GM13977 (cell line): Measurements from ENCODE around the gene RARB.

ENCODE experiments used
- DNase-seq: peaks from one replicate; pipeline ENCODE4 v3.0.0; 2012; ENCODE audit warnings: low spot score
- CTCF ChIP-seq: IDR thresholded peaks from 2 replicates; pipeline ENCODE4 v1.5.1; 2012; ENCODE audit warnings: mild to moderate bottlenecking, control low read depth; ENCODE audit not compliant: insufficient read depth; ENCODE audit errors: extremely low read depth, missing control alignments
- in situ Hi-C: fragments of 300-500 bp; cut with MboI; formaldehyde crosslinking; loops from one replicate; pipeline ENCODE4 v1.12.0; 2022; ENCODE audit warnings: low sequenced_read_pairs, low pct_unique_long_range_greater_than_20kb, mixed read lengths, inconsistent platforms; ENCODE audit not compliant: unreplicated experiment

The RARB gene

GRCh38 chr3:25554376-25554775 lies 126.3 kb downstream of the RARB start:
- TF ChIP-seq CTCF, result no peak
- in situ Hi-C loops, result no loop called here
- no peak for DNase-seq

GRCh38 chr3:25555695-25556437 lies 127.8 kb downstream of the RARB start:
- TF ChIP-seq CTCF, result no peak
- in situ Hi-C loops, result no loop called here
- DNase-seq, result no peak

GRCh38 chr3:25556447-25556846 lies 128.4 kb downstream of the RARB start:
- in situ Hi-C loops, result no loop called here
- no peak for TF ChIP-seq CTCF
- DNase-seq, result no peak

- TF ChIP-seq CTCF, result no peak
- in situ Hi-C loops, result no loop called here
Observed at GRCh38 chr3:25557694-25558093, 129.6 kb downstream of the RARB start.

GRCh38 chr3:25558121-25558520 lies 130.1 kb downstream of the RARB start:
- no peak for TF ChIP-seq CTCF
- no peak for DNase-seq
- in situ Hi-C loops, result no loop called here

More at GRCh38 chr3:25557694-25558093, 129.6 kb downstream of the RARB start:
- no peak for DNase-seq

GRCh38 chr3:25558796-25559195 lies 130.7 kb downstream of the RARB start:
- in situ Hi-C loops, result no loop called here
- no peak for DNase-seq
- TF ChIP-seq CTCF, result no peak

GRCh38 chr3:25563601-25564000 lies 135.5 kb downstream of the RARB start:
- no peak for DNase-seq
- TF ChIP-seq CTCF, result no peak
- in situ Hi-C loops, result no loop called here
